Uterus (tissue), 4 donors: ENCODE measurements around the gene TMEM239. TPM values are rescaled to one million over a fixed set of nuclear protein-coding genes. Genes with fewer than 3 reads are reported as not detected.

Experiments
- DNase-seq, 2 donors: peaks; one replicate each; pipeline ENCODE4 v3.0.0-alpha.2; 2019 to 2020
- H3K27ac ChIP-seq, 2 donors: fragments of 200-600 bp; sonication (generic); 1 replicate in 1 of 2; 2 replicates in 1 of 2; pipeline ENCODE4 v1.5.1; 2016 to 2018
- H3K27me3 ChIP-seq, 2 donors: fragments of 200-600 bp; sonication (generic); one replicate each; pipeline ENCODE4 v1.5.1; 2018 to 2019; ENCODE audit warnings: control low read depth in 1 of 2
- H3K36me3 ChIP-seq, 2 donors: fragments of 200-600 bp; sonication (generic); one replicate each; pipeline ENCODE4 v1.5.1; 2019; ENCODE audit warnings: control low read depth in 1 of 2
- H3K4me1 ChIP-seq, 2 donors: fragments of 200-600 bp; sonication (generic); one replicate each; pipeline ENCODE4 v1.5.1; 2018 to 2019; ENCODE audit warnings: control low read depth in 1 of 2
- H3K4me3 ChIP-seq, 2 donors: fragments of 200-600 bp; sonication (generic); 1 replicate in 1 of 2; 2 replicates in 1 of 2; pipeline ENCODE4 v1.5.1; 2018 to 2019; ENCODE audit warnings: mild to moderate bottlenecking in 1 of 2
- H3K9me3 ChIP-seq, 2 donors: fragments of 200-600 bp; sonication (generic); one replicate each; pipeline ENCODE4 v1.5.1; 2019; ENCODE audit warnings: control low read depth in 1 of 2
- POLR2A ChIP-seq, 2 donors: fragments of 450-650 bp; IDR thresholded peaks; one replicate each; pipeline ENCODE4 v1.6.1; 2016; ENCODE audit warnings: antibody characterized with exemption in 2 of 2, mild to moderate bottlenecking in 1 of 2, moderate library complexity in 1 of 2
- intact Hi-C: fragments of 100-400 bp; cut with DNase I; formaldehyde crosslinking; loops from one replicate; pipeline ENCODE4 v1.15.1; 2023; ENCODE audit warnings: low total_unique reads
- total RNA-seq, 4 donors: library from RNA; depleted of rRNA in 3 of 4; stranded (reverse); fragments of >200 nt in 3 of 4; gene quantifications; one replicate each; pipeline versions ENCODE4 v1.1.0 to v1.2.4, GENCODE V29; 2014 to 2023
- TF ChIP-seq, protein P1 (sequence below), 4 experiments: fragments of 200-600 bp in 2 of 4; fragments of 450-650 bp in 2 of 4; sonication (generic) in 2 of 4; IDR thresholded peaks; one replicate each; pipeline ENCODE4 v1.5.1; 2016 to 2019; ENCODE audit warnings: antibody characterized with exemption in 4 of 4, mild to moderate bottlenecking in 2 of 4, moderate library complexity in 1 of 4
- donor health status: DM: yes; HTN: yes; CAD: no.

TMEM239 gene
- total RNA-seq, 4 donors from 2014 or later: not detected

DNA sequence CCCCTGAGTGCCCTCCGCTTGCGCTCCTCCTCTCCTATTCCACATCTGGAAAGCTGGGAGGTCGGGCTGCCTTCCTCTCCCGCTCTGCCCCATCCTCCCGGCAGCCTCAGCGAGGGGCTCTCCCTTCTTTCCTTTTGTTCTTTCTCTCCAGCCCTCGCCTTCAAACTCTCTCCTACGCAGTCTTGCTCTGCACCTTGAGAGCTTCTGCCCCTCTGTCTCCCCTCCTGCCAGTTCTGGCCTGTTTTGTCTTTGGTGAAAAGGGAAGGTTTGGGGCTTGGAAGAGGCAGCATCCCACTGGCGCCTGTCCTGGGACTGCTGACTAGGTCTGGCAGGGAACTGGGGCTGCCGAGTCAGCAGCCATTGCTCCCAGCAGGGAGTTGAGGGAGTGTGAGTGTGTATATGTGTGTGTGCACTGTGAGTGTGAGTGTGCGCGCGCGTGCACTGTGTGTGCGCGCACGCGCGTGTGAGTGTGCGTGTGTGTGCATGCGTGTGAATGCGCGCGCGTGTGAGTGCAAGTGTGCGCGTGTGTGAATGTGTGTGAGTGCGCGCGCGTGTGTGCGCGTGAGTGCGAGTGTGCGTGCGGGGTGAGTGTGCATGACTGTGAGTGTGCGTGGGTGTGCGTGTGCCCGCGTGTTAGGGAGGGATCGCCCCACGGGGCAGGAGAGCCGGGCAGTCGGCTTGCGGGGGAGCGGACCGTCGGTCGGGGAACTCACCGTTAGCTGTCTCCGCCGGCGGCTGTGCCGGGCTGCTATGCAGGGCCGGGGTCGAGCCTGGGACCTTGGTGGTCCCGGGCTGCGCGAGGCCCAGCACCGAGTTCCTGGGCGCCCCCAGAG lies 16.3 kb upstream of the TMEM239 start:
- intact Hi-C loops: no loop called here
- peak overlapping the region; percentile 54 to 77 for H3K27ac ChIP-seq
- no peaks in the 10 kb centered on the region for H3K36me3 ChIP-seq
- no peaks in the 10 kb centered on the region for H3K27me3 ChIP-seq
- peak overlapping the region; percentile 35 to 43 for H3K4me3 ChIP-seq
- H3K9me3 ChIP-seq: no peaks in the 10 kb centered on the region
- TF ChIP-seq, protein P1, sequence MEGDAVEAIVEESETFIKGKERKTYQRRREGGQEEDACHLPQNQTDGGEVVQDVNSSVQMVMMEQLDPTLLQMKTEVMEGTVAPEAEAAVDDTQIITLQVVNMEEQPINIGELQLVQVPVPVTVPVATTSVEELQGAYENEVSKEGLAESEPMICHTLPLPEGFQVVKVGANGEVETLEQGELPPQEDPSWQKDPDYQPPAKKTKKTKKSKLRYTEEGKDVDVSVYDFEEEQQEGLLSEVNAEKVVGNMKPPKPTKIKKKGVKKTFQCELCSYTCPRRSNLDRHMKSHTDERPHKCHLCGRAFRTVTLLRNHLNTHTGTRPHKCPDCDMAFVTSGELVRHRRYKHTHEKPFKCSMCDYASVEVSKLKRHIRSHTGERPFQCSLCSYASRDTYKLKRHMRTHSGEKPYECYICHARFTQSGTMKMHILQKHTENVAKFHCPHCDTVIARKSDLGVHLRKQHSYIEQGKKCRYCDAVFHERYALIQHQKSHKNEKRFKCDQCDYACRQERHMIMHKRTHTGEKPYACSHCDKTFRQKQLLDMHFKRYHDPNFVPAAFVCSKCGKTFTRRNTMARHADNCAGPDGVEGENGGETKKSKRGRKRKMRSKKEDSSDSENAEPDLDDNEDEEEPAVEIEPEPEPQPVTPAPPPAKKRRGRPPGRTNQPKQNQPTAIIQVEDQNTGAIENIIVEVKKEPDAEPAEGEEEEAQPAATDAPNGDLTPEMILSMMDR (IDR thresholded peaks at IDR 0.05): no peak
- TF ChIP-seq POLR2A (IDR thresholded peaks at IDR 0.05): no peak
- H3K4me1 ChIP-seq: peaks cover 0 to 10% of the 10 kb centered on the region in 2 donors
- no peak for DNase-seq

DNA sequence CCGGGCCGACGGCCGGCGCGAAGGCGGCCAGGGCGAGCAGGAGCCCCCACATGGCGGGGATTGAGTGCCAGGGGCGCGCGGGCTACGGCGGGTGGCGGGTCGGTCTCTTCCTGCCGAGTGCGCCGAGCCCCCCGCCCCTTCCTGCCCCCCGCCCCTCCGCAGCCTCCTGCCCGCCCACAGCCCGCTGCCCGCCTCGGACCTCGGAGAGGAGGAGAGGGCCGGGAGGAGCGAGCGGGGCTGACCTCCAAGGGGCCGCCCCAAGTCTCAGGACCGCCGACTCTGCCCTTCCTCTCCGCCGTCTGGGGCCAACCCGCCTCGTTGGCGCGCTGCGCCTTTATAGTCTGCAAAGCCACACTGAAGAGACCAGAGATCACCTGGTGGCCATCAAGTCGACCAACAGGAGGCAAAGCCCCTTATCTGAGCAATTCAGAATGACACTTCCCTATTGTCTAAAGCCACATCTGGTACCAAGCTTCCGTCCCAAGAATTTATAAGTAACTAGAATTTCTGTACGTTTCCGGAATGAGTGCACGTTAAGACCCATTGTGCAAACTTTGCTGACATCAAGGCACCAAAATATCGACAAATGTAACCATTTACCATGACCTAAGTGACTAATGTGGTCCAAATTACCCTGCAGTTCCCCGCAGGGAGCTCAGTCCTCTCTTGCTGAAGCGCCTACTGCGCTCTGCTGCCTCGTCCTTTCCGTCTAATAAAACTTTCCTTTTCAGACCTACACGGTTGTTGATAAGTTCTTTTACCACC lies 15.5 kb upstream of the TMEM239 start, which contains the start of gene CPXM1:
Gene CPXM1, minus strand, starts transcription at position 107 of the 765 bp plus-strand sequence. Its CDS starts 55 bp downstream, at position 52.
- TF ChIP-seq, protein P1 (IDR thresholded peaks at IDR 0.05): peak in 1 of 4 experiments; percentile 16
- no peak for TF ChIP-seq POLR2A (IDR thresholded peaks at IDR 0.05)
- Histone ChIP-seq H3K9me3 (no peaks in the 10 kb centered on the region), H3K27me3 (no peaks in the 10 kb centered on the region), H3K4me3 (peak within 1 kb of the TSS; percentile 35 to 43), H3K27ac (peak within 1 kb of the TSS; percentile 54 to 77), H3K36me3 (no peaks in the 10 kb centered on the region), H3K4me1 (peaks cover 0 to 18% of the 10 kb centered on the region in 2 donors)
- no peak for DNase-seq
- intact Hi-C loops: no loop called here

DNA sequence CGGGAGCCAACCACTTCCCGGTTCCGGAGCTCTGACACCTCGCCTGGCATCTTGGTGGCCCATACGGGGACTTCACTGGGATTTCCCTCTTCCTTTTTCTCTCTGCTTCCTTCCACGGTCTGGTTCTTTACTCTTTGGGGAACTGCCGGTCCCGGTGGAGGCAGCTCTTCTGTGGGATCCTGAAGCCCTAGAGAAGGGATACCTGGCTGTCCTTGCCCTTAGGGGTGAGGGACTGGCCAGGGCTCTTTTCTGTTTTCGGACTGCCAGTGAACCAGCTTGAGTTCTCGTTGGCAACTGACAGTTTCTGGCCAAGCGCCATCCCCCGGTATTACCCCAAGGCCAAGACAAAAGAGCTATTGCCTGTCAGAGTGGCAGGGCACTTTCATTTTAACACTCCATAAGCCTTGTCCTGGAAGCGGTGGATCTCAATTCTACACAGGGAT lies 14.9 kb upstream of the TMEM239 start:
- no peaks in the 10 kb centered on the region for H3K36me3 ChIP-seq
- H3K27ac ChIP-seq: peak overlapping the region in 1 of 2 donors; percentile 77
- intact Hi-C loops: no loop called here
- DNase-seq: no peak
- H3K4me3 ChIP-seq: no peak overlapping the region
- TF ChIP-seq POLR2A (IDR thresholded peaks at IDR 0.05): no peak
- TF ChIP-seq, protein P1 (IDR thresholded peaks at IDR 0.05): no peak
- no peaks in the 10 kb centered on the region for H3K9me3 ChIP-seq
- no peaks in the 10 kb centered on the region for H3K27me3 ChIP-seq
- peaks cover 0 to 22% of the 10 kb centered on the region in 2 donors for H3K4me1 ChIP-seq

DNA sequence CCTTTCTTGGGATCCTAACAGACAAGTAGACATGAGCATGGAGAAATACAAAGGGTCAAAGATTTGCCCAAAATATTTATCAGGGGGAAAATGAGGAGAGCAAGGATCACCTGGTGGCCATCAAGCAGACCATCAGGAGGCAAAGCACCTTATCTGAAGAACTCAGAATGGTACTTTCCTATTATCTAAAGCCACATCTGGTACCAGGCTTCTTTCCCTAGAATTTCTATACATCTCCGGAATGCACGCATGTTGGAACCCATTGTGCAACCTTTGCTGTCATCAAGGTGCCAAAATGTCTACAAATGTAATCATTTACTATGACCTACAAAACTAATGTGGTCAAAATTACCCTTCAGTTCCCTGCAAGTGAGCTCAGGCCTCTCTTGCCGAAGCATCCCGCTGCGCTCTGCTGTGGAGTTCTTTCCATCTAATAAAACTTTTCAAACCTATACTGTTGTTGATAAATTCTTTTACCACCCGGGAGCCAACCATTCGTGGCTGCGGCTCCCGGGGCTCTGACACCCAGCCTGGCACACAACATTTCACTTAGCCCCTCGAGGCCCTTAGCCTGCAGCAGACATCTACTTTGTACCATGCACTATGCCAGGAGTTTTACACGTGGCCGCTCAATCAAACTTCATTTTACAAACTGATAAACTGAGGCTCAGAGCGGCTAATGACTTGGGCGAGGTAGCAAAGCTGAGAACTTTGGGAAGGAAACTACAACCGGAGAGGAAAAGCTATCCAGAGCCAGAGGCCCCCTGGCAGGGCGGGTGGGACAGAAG lies 11.9 kb upstream of the TMEM239 start:
- Histone ChIP-seq H3K36me3 (no peaks in the 10 kb centered on the region), H3K27me3 (no peaks in the 10 kb centered on the region), H3K9me3 (no peaks in the 10 kb centered on the region), H3K4me1 (peaks cover 0 to 22% of the 10 kb centered on the region in 2 donors), H3K4me3 (no peak overlapping the region), H3K27ac (no peak overlapping the region)
- TF ChIP-seq POLR2A (IDR thresholded peaks at IDR 0.05): no peak
- TF ChIP-seq, protein P1 (IDR thresholded peaks at IDR 0.05): no peak
- DNase-seq: no peak
- intact Hi-C loops: no loop called here
